Uterus (tissue), 4 donors: ENCODE results near the gene ZNF518A. TPM values are rescaled to one million over a fixed set of nuclear protein-coding genes. Genes with fewer than 3 reads are reported as not detected.

Source experiments
- DNase-seq, 2 donors: peaks; one replicate each; pipeline ENCODE4 v3.0.0-alpha.2; 2019 to 2020
- H3K27ac ChIP-seq, 2 donors: fragments of 200-600 bp; sonication (generic); 1 replicate in 1 of 2; 2 replicates in 1 of 2; pipeline ENCODE4 v1.5.1; 2016 to 2018
- H3K27me3 ChIP-seq, 2 donors: fragments of 200-600 bp; sonication (generic); one replicate each; pipeline ENCODE4 v1.5.1; 2018 to 2019; ENCODE audit warnings: control low read depth in 1 of 2
- H3K36me3 ChIP-seq, 2 donors: fragments of 200-600 bp; sonication (generic); one replicate each; pipeline ENCODE4 v1.5.1; 2019; ENCODE audit warnings: control low read depth in 1 of 2
- H3K4me1 ChIP-seq, 2 donors: fragments of 200-600 bp; sonication (generic); one replicate each; pipeline ENCODE4 v1.5.1; 2018 to 2019; ENCODE audit warnings: control low read depth in 1 of 2
- H3K4me3 ChIP-seq, 2 donors: fragments of 200-600 bp; sonication (generic); 1 replicate in 1 of 2; 2 replicates in 1 of 2; pipeline ENCODE4 v1.5.1; 2018 to 2019; ENCODE audit warnings: mild to moderate bottlenecking in 1 of 2
- H3K9me3 ChIP-seq, 2 donors: fragments of 200-600 bp; sonication (generic); one replicate each; pipeline ENCODE4 v1.5.1; 2019; ENCODE audit warnings: control low read depth in 1 of 2
- CTCF ChIP-seq, 4 experiments: fragments of 200-600 bp in 2 of 4; fragments of 450-650 bp in 2 of 4; sonication (generic) in 2 of 4; IDR thresholded peaks; one replicate each; pipeline ENCODE4 v1.5.1; 2016 to 2019; ENCODE audit warnings: antibody characterized with exemption in 4 of 4, mild to moderate bottlenecking in 2 of 4, moderate library complexity in 1 of 4
- POLR2A ChIP-seq, 2 donors: fragments of 450-650 bp; IDR thresholded peaks; one replicate each; pipeline ENCODE4 v1.6.1; 2016; ENCODE audit warnings: antibody characterized with exemption in 2 of 2, mild to moderate bottlenecking in 1 of 2, moderate library complexity in 1 of 2
- intact Hi-C: fragments of 100-400 bp; cut with DNase I; formaldehyde crosslinking; loops from one replicate; pipeline ENCODE4 v1.15.1; 2023; ENCODE audit warnings: low total_unique reads
- total RNA-seq, 4 donors: library from RNA; depleted of rRNA in 3 of 4; stranded (reverse); fragments of >200 nt in 3 of 4; gene quantifications; one replicate each; pipeline versions ENCODE4 v1.1.0 to v1.2.4, GENCODE V29; 2014 to 2023
- donor health status: DM: yes; HTN: yes; CAD: no.

Gene ZNF518A
- total RNA-seq, result 10 to 100 TPM; 12.4 to 82.3 (median 26.5) TPM

- TF ChIP-seq CTCF (IDR thresholded peaks at IDR 0.05), result no peak
- TF ChIP-seq POLR2A (IDR thresholded peaks at IDR 0.05), result peak in 1 of 2 donors; percentile 28
- Histone ChIP-seq H3K4me3 (peak within 1 kb of the TSS; percentile 75 to 76), H3K27me3 (peaks cover 0 to 42% of the 10 kb centered on the region in 2 donors), H3K36me3 (no peaks in the 10 kb centered on the region), H3K4me1 (peaks cover 0 to 9% of the 10 kb centered on the region in 2 donors), H3K9me3 (no peaks in the 10 kb centered on the region), H3K27ac (peak within 1 kb of the TSS; percentile 89 to 90)
- intact Hi-C loops, result no loop called here
- peak; percentile 87 to 91 for DNase-seq
Measured at GRCh38 chr10:96129387-96130325, at the start of gene ZNF518A. Gene ZNF518A, plus strand, starts transcription at chr10:96130297. Its CDS starts 26,026 bp downstream, at chr10:96156323.

- intact Hi-C loops, result no loop called here
- TF ChIP-seq POLR2A (IDR thresholded peaks at IDR 0.05) (no peak), CTCF (IDR thresholded peaks at IDR 0.05) (no peak)
- no peak for DNase-seq
- H3K9me3 ChIP-seq, result no peaks in the 10 kb centered on the region
- no peak overlapping the region for H3K27ac ChIP-seq
- no peaks in the 10 kb centered on the region for H3K27me3 ChIP-seq
- no peaks in the 10 kb centered on the region for H3K4me1 ChIP-seq
- no peak overlapping the region for H3K4me3 ChIP-seq
- no peaks in the 10 kb centered on the region for H3K36me3 ChIP-seq
Measured at GRCh38 chr10:96082153-96082552, 47.9 kb upstream of the ZNF518A start.

GRCh38 chr10:96082748-96083147 lies 47.3 kb upstream of the ZNF518A start:
- Histone ChIP-seq H3K9me3 (no peaks in the 10 kb centered on the region), H3K4me3 (no peak overlapping the region), H3K27me3 (no peaks in the 10 kb centered on the region), H3K4me1 (no peaks in the 10 kb centered on the region), H3K36me3 (no peaks in the 10 kb centered on the region), H3K27ac (no peak overlapping the region)
- TF ChIP-seq CTCF (IDR thresholded peaks at IDR 0.05) (no peak), POLR2A (IDR thresholded peaks at IDR 0.05) (no peak)
- DNase-seq, result no peak
- intact Hi-C loops, result no loop called here

- Histone ChIP-seq H3K36me3 (no peaks in the 10 kb centered on the region), H3K4me1 (no peaks in the 10 kb centered on the region), H3K27ac (no peak overlapping the region), H3K9me3 (no peaks in the 10 kb centered on the region), H3K27me3 (peaks cover 0 to 5% of the 10 kb centered on the region in 2 donors), H3K4me3 (no peak overlapping the region)
- DNase-seq, result no peak
- intact Hi-C loops, result no loop called here
- no peak for TF ChIP-seq POLR2A (IDR thresholded peaks at IDR 0.05)
Measured at GRCh38 chr10:96089116-96089515, 41.0 kb upstream of the ZNF518A start.

GRCh38 chr10:96089670-96090462 lies 40.2 kb upstream of the ZNF518A start:
- Histone ChIP-seq H3K27ac (peak overlapping the region; percentile 75 to 88), H3K4me3 (peak overlapping the region; percentile 79 to 87), H3K36me3 (no peaks in the 10 kb centered on the region), H3K9me3 (no peaks in the 10 kb centered on the region), H3K4me1 (no peaks in the 10 kb centered on the region), H3K27me3 (peaks cover 0 to 5% of the 10 kb centered on the region in 2 donors)
- intact Hi-C loops, result no loop called here
- TF ChIP-seq POLR2A (IDR thresholded peaks at IDR 0.05) (peak in 1 of 2 donors; percentile 19), CTCF (IDR thresholded peaks at IDR 0.05) (peak in 1 of 4 experiments; percentile 11)
- peak; percentile 89 to 90 for DNase-seq
